ENCODE data around the gene SUSD3. TPM values are rescaled to one million over a fixed set of nuclear protein-coding genes. Genes with fewer than 3 reads are reported as not detected.

Gene SUSD3
- total and polyA plus RNA-seq, 2 donors (not counting 1 experiment from before 2014, with no cell fraction given), result 0.17 to 4.6 TPM

GRCh38 chr9:93120846-93121315 is 62.4 kb downstream of the SUSD3 start:
- DNase-seq (ENCODE audit: low read depth in 2 of 2), result no peak
- Histone ChIP-seq H4K20me1 (ENCODE audit: control insufficient read depth, extremely low read depth, insufficient read depth, low read length) (no peaks in the 10 kb centered on the region), H3K27ac (ENCODE audit: insufficient read depth, low read length) (no peak overlapping the region), H3K9me3 (ENCODE audit: control insufficient read depth, insufficient read depth, low read depth, low read length) (no peaks in the 10 kb centered on the region), H3K36me3 (ENCODE audit: control insufficient read depth, insufficient read depth, low read length) (peaks cover 2% of the 10 kb centered on the region), H3K4me1 (ENCODE audit: control insufficient read depth, extremely low read depth, insufficient read depth, low read length) (peaks cover 8% of the 10 kb centered on the region), H3K9ac (ENCODE audit: insufficient read depth, low read length) (no peak overlapping the region), H3K4me3 (replicated peaks in 1 of 4; ENCODE audit: control extremely low read depth in 1 of 4, insufficient read depth in 1 of 4, low read depth in 3 of 4, low read length in 4 of 4) (no peak overlapping the region), H3K4me2 (ENCODE audit: extremely low read depth, insufficient read depth, low read length) (no peak overlapping the region), H2AFZ (ENCODE audit: low read length) (no peak overlapping the region), H3K27me3 (ENCODE audit: control insufficient read depth, insufficient read depth, low read length) (no peaks in the 10 kb centered on the region), H3K79me2 (ENCODE audit: control insufficient read depth, insufficient read depth, low read length) (no peaks in the 10 kb centered on the region)
- TF ChIP-seq CTCF (conservative IDR thresholded peaks at IDR 0.05 in 1 of 2, IDR thresholded peaks at IDR 0.05 in 1 of 2; ENCODE audit: low read depth in 1 of 2, low read length in 2 of 2), result no peak
- TF ChIP-seq EZH2 (IDR thresholded peaks at IDR 0.05; ENCODE audit: low read length, missing control alignments), result no peak

GRCh38 chr9:93121316-93122241 is 63.1 kb downstream of the SUSD3 start:
- Histone ChIP-seq H3K4me1 (ENCODE audit: control insufficient read depth, extremely low read depth, insufficient read depth, low read length) (peaks cover 5% of the 10 kb centered on the region), H3K9ac (ENCODE audit: insufficient read depth, low read length) (no peak overlapping the region), H3K9me3 (ENCODE audit: control insufficient read depth, insufficient read depth, low read depth, low read length) (no peaks in the 10 kb centered on the region), H3K4me2 (ENCODE audit: extremely low read depth, insufficient read depth, low read length) (no peak overlapping the region), H3K36me3 (ENCODE audit: control insufficient read depth, insufficient read depth, low read length) (peaks cover 2% of the 10 kb centered on the region), H3K79me2 (ENCODE audit: control insufficient read depth, insufficient read depth, low read length) (no peaks in the 10 kb centered on the region), H3K4me3 (replicated peaks in 1 of 4; ENCODE audit: control extremely low read depth in 1 of 4, insufficient read depth in 1 of 4, low read depth in 3 of 4, low read length in 4 of 4) (no peak overlapping the region), H3K27ac (ENCODE audit: insufficient read depth, low read length) (no peak overlapping the region), H2AFZ (ENCODE audit: low read length) (no peak overlapping the region), H3K27me3 (ENCODE audit: control insufficient read depth, insufficient read depth, low read length) (no peaks in the 10 kb centered on the region), H4K20me1 (ENCODE audit: control insufficient read depth, extremely low read depth, insufficient read depth, low read length) (no peaks in the 10 kb centered on the region)
- DNase-seq (ENCODE audit: low read depth in 2 of 2), result no peak
- TF ChIP-seq EZH2 (IDR thresholded peaks at IDR 0.05; ENCODE audit: low read length, missing control alignments) (no peak), CTCF (conservative IDR thresholded peaks at IDR 0.05 in 1 of 2, IDR thresholded peaks at IDR 0.05 in 1 of 2; ENCODE audit: low read depth in 1 of 2, low read length in 2 of 2) (no peak)

GRCh38 chr9:93122721-93123221 is 64.3 kb downstream of the SUSD3 start:
- Histone ChIP-seq H3K79me2 (ENCODE audit: control insufficient read depth, insufficient read depth, low read length) (no peaks in the 10 kb centered on the region), H4K20me1 (ENCODE audit: control insufficient read depth, extremely low read depth, insufficient read depth, low read length) (no peaks in the 10 kb centered on the region), H3K4me3 (replicated peaks in 1 of 4; ENCODE audit: control extremely low read depth in 1 of 4, insufficient read depth in 1 of 4, low read depth in 3 of 4, low read length in 4 of 4) (no peak overlapping the region), H3K4me1 (ENCODE audit: control insufficient read depth, extremely low read depth, insufficient read depth, low read length) (peaks cover 5% of the 10 kb centered on the region), H3K9ac (ENCODE audit: insufficient read depth, low read length) (no peak overlapping the region), H3K4me2 (ENCODE audit: extremely low read depth, insufficient read depth, low read length) (no peak overlapping the region), H3K27me3 (ENCODE audit: control insufficient read depth, insufficient read depth, low read length) (no peaks in the 10 kb centered on the region), H3K36me3 (ENCODE audit: control insufficient read depth, insufficient read depth, low read length) (peaks cover 2% of the 10 kb centered on the region), H2AFZ (ENCODE audit: low read length) (no peak overlapping the region), H3K9me3 (ENCODE audit: control insufficient read depth, insufficient read depth, low read depth, low read length) (no peaks in the 10 kb centered on the region), H3K27ac (ENCODE audit: insufficient read depth, low read length) (no peak overlapping the region)
- no peak for TF ChIP-seq CTCF (conservative IDR thresholded peaks at IDR 0.05 in 1 of 2, IDR thresholded peaks at IDR 0.05 in 1 of 2; ENCODE audit: low read depth in 1 of 2, low read length in 2 of 2)
- no peak for TF ChIP-seq EZH2 (IDR thresholded peaks at IDR 0.05; ENCODE audit: low read length, missing control alignments)
- DNase-seq (ENCODE audit: low read depth in 2 of 2), result no peak
